ENCODE results near the gene PARP9.

PARP9 gene

GRCh38 chr3:122602011-122602710 lies 38.1 kb upstream of the PARP9 start:
- no peak for TF ChIP-seq CTCF (IDR thresholded peaks at IDR 0.05; ENCODE audit: extremely low read depth, missing control alignments)
- DNase-seq (ENCODE audit: low spot score): no peak

- TF ChIP-seq CTCF (IDR thresholded peaks at IDR 0.05; ENCODE audit: extremely low read depth, missing control alignments): no peak
- no peak for DNase-seq (ENCODE audit: low spot score)
These were observed 34.5 kb upstream of the PARP9 start for GRCh38 chr3:122598556-122598955.

GRCh38 chr3:122598151-122598550 lies 34.1 kb upstream of the PARP9 start:
- DNase-seq (ENCODE audit: low spot score): no peak
- TF ChIP-seq CTCF (IDR thresholded peaks at IDR 0.05; ENCODE audit: extremely low read depth, missing control alignments): no peak

- no peak for DNase-seq (ENCODE audit: low spot score)
- TF ChIP-seq CTCF (IDR thresholded peaks at IDR 0.05; ENCODE audit: extremely low read depth, missing control alignments): no peak
These were observed 29.9 kb upstream of the PARP9 start for GRCh38 chr3:122594025-122594424.

- no peak for DNase-seq (ENCODE audit: low spot score)
- no peak for TF ChIP-seq CTCF (IDR thresholded peaks at IDR 0.05; ENCODE audit: extremely low read depth, missing control alignments)
These were observed 26.5 kb upstream of the PARP9 start for GRCh38 chr3:122590610-122591009.

GRCh38 chr3:122589297-122589696 lies 25.2 kb upstream of the PARP9 start:
- TF ChIP-seq CTCF (IDR thresholded peaks at IDR 0.05; ENCODE audit: extremely low read depth, missing control alignments): no peak
- no peak for DNase-seq (ENCODE audit: low spot score)

- TF ChIP-seq CTCF (IDR thresholded peaks at IDR 0.05; ENCODE audit: extremely low read depth, missing control alignments): no peak
- no peak for DNase-seq (ENCODE audit: low spot score)
These were observed 23.5 kb upstream of the PARP9 start for GRCh38 chr3:122587572-122587971.

All from GM20000 (cell line).